ENCODE results near the gene TUBGCP3. TPM values are rescaled to one million over a fixed set of nuclear protein-coding genes. Genes with fewer than 3 reads are reported as not detected.

Gene TUBGCP3
- total RNA-seq, 2 experiments from 2014 or later = 19.4 to 36.2 TPM

- no peak overlapping the region for H2AFZ ChIP-seq (ENCODE audit: low read length)
- DNase-seq (ENCODE audit: low spot score) = no peak
Measured at GRCh38 chr13:112455476-112456059, 132.4 kb downstream of the TUBGCP3 start.

DNA sequence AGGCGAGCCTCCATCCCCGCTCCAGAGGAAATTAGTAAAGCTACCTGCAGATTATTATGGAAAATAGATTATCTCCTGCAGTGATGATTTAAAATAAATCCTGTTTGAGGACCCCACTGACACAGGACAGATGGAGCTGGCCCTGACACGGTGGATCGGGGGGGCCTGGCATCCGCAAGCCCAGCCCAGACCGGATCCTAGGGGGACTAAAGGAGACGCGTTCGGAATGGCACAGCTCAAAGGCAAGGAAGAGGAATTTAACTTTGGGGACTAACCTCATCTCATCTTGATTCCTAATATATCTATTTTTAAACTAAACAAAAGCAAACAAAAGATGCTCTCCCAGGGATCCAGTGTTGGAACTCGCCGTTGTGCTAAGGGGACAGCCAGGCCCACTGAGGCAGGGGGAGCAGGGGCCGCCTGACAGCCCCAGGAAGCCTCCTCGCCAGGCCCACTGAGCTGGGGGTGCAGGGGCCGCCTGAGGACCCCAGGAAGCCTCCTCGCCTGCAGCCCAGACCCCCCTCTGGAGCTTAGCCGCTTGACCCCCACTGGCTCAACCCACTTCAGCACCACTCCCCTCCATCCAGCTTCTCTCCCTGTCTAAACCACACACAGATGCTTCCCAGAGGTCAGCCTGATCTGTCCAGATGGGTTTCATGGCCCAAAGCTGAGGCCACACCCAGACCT lies 133.2 kb downstream of the TUBGCP3 start:
- intact Hi-C loops (cut with micrococcal nuclease; ENCODE audit: unreplicated experiment) = no loop called here
- Histone ChIP-seq H4K20me1 (ENCODE audit: insufficient read depth, low read length) (no peaks in the 10 kb centered on the region), H3K27ac (ENCODE audit: low read depth, low read length, poor library complexity, severe bottlenecking) (no peak overlapping the region), H2AFZ (ENCODE audit: low read length) (no peak overlapping the region), H3K36me3 (ENCODE audit: insufficient read depth, low read length) (no peaks in the 10 kb centered on the region), H3K4me3 (ENCODE audit: low read depth, low read length, poor library complexity, severe bottlenecking) (no peak overlapping the region), H3K4me1 (ENCODE audit: insufficient read depth, low read length, poor library complexity, severe bottlenecking) (no peaks in the 10 kb centered on the region), H3K9me2 (ENCODE audit: insufficient read depth, low read length) (no peaks in the 10 kb centered on the region), H3K79me2 (ENCODE audit: insufficient read depth, low read depth, low read length) (no peaks in the 10 kb centered on the region), H3K4me2 (ENCODE audit: low read length) (no peak overlapping the region), H3K9me3 (ENCODE audit: low read length) (no peaks in the 10 kb centered on the region)
- DNase-seq (ENCODE audit: low spot score) = no peak
- POLR2A ChIA-PET = no interaction called here
- no TSS peak for BruUV-seq (replicated peaks)
- TF ChIP-seq CTCF (conservative IDR thresholded peaks at IDR 0.05; ENCODE audit: low read length) = no peak
- no peak for TF ChIP-seq EZH2phosphoT487 (IDR thresholded peaks at IDR 0.05; ENCODE audit: borderline replicate concordance, low read depth, low read length)
- CTCF ChIA-PET (ENCODE audit: unreplicated experiment) = no interaction called here

More at GRCh38 chr13:112455476-112456059, 132.4 kb downstream of the TUBGCP3 start:
- Histone ChIP-seq H3K9me3 (ENCODE audit: low read length) (no peaks in the 10 kb centered on the region), H3K4me1 (ENCODE audit: insufficient read depth, low read length, poor library complexity, severe bottlenecking) (no peaks in the 10 kb centered on the region), H3K4me3 (ENCODE audit: low read depth, low read length, poor library complexity, severe bottlenecking) (no peak overlapping the region), H3K9me2 (ENCODE audit: insufficient read depth, low read length) (no peaks in the 10 kb centered on the region), H3K79me2 (ENCODE audit: insufficient read depth, low read depth, low read length) (no peaks in the 10 kb centered on the region), H4K20me1 (ENCODE audit: insufficient read depth, low read length) (no peaks in the 10 kb centered on the region), H3K36me3 (ENCODE audit: insufficient read depth, low read length) (no peaks in the 10 kb centered on the region), H3K27ac (ENCODE audit: low read depth, low read length, poor library complexity, severe bottlenecking) (no peak overlapping the region), H3K4me2 (ENCODE audit: low read length) (no peak overlapping the region)
- ChIA-PET POLR2A (interaction anchor here (0.6 kb wide), 1 partner anchor 94 kb away, joined by 4 read pairs; no protein-coding TSS in a partner anchor), CTCF (ENCODE audit: unreplicated experiment) (no interaction called here)
- intact Hi-C loops (cut with micrococcal nuclease; ENCODE audit: unreplicated experiment) = no loop called here
- TF ChIP-seq CTCF (conservative IDR thresholded peaks at IDR 0.05; ENCODE audit: low read length) (no peak), EZH2phosphoT487 (IDR thresholded peaks at IDR 0.05; ENCODE audit: borderline replicate concordance, low read depth, low read length) (no peak)
- no TSS peak for BruUV-seq (replicated peaks)

Data from OCI-LY7 (cell line).